Liver (tissue), 9 donors: Measurements from ENCODE around the gene HGS. TPM values are rescaled to one million over a fixed set of nuclear protein-coding genes. Genes with fewer than 3 reads are reported as not detected.
A peak's percentile ranks its signal among the peaks of the same experiment; 100 is the strongest.

Experiments used
- DNase-seq: peaks from one replicate; pipeline ENCODE4 v3.0.0-alpha.2; 2017; ENCODE audit warnings: low spot score
- H3K27ac ChIP-seq, 2 donors: one replicate each; pipeline ENCODE4 v1.7.0; 2013; ENCODE audit warnings: inconsistent platforms in 2 of 2, low read length in 2 of 2, control low read depth in 1 of 2, low read depth in 1 of 2, mild to moderate bottlenecking in 1 of 2
- H3K27me3 ChIP-seq, 4 donors: one replicate each; pipeline versions ENCODE4 v1.6.1 to v1.7.0; 2013; ENCODE audit warnings: low read length in 3 of 4, inconsistent platforms in 1 of 4, mild to moderate bottlenecking in 1 of 4, moderate library complexity in 1 of 4; ENCODE audit not compliant: control insufficient read depth in 4 of 4, insufficient read depth in 4 of 4
- H3K36me3 ChIP-seq, 4 donors: one replicate each; pipeline versions ENCODE4 v1.6.1 to v1.7.0; 2013; ENCODE audit warnings: low read length in 3 of 4, mild to moderate bottlenecking in 3 of 4, low read depth in 1 of 4, moderate library complexity in 1 of 4; ENCODE audit not compliant: control insufficient read depth in 4 of 4, insufficient read depth in 3 of 4
- H3K4me1 ChIP-seq, 4 donors: one replicate each; pipeline versions ENCODE4 v1.6.1 to v1.7.0; 2013; ENCODE audit warnings: low read length in 3 of 4, mild to moderate bottlenecking in 3 of 4, moderate library complexity in 1 of 4; ENCODE audit not compliant: control insufficient read depth in 4 of 4, insufficient read depth in 4 of 4
- H3K4me3 ChIP-seq, 3 donors: one replicate each; pipeline versions ENCODE4 v1.6.1 to v1.7.0; 2013; ENCODE audit warnings: low read length in 3 of 3, control low read depth in 1 of 3, low read depth in 1 of 3, mild to moderate bottlenecking in 1 of 3
- H3K9ac ChIP-seq, 2 donors: one replicate each; pipeline ENCODE4 v1.7.0; 2013; ENCODE audit warnings: low read length in 2 of 2, mild to moderate bottlenecking in 2 of 2, moderate library complexity in 2 of 2, control low read depth in 1 of 2, low read depth in 1 of 2
- H3K9me3 ChIP-seq, 4 donors: one replicate each; pipeline versions ENCODE4 v1.6.1 to v1.7.0; 2013; ENCODE audit warnings: low read length in 3 of 4; ENCODE audit not compliant: control insufficient read depth in 4 of 4
- EGR1 ChIP-seq, 2 donors: IDR thresholded peaks; 2 replicates each; pipeline ENCODE4 v1.6.1; 2016 to 2018; ENCODE audit warnings: antibody characterized with exemption in 2 of 2, low read depth in 2 of 2
- FOXA1 ChIP-seq: IDR thresholded peaks from 2 replicates; pipeline ENCODE4 v1.6.1; 2016; ENCODE audit warnings: antibody characterized with exemption
- FOXA2 ChIP-seq: IDR thresholded peaks from 2 replicates; pipeline ENCODE4 v1.6.1; 2016; ENCODE audit warnings: antibody characterized with exemption
- GABPA ChIP-seq, 2 donors: IDR thresholded peaks in 1 of 2; conservative IDR thresholded peaks in 1 of 2; 2 replicates each; pipeline ENCODE4 v1.6.1; 2016; ENCODE audit warnings: antibody characterized with exemption in 2 of 2, mild to moderate bottlenecking in 1 of 2, moderate library complexity in 1 of 2
- HNF4A ChIP-seq, 2 donors: conservative IDR thresholded peaks; 2 replicates each; pipeline ENCODE4 v1.6.1; 2016; ENCODE audit warnings: antibody characterized with exemption in 2 of 2, mild to moderate bottlenecking in 2 of 2
- HNF4G ChIP-seq: IDR thresholded peaks from 2 replicates; pipeline ENCODE4 v1.6.1; 2016; ENCODE audit warnings: antibody characterized with exemption
- JUND ChIP-seq, 2 donors: IDR thresholded peaks; 2 replicates each; pipeline ENCODE4 v1.6.1; 2016; ENCODE audit warnings: antibody characterized with exemption in 2 of 2
- NR2F2 ChIP-seq: IDR thresholded peaks from 2 replicates; pipeline ENCODE4 v1.6.1; 2016; ENCODE audit warnings: antibody characterized with exemption
- RAD21 ChIP-seq, 2 donors: IDR thresholded peaks; 2 replicates each; pipeline ENCODE4 v1.6.1; 2016; ENCODE audit warnings: antibody characterized with exemption in 2 of 2, mild to moderate bottlenecking in 2 of 2
- RXRA ChIP-seq, 2 donors: IDR thresholded peaks; 2 replicates each; pipeline ENCODE4 v1.6.1; 2017 to 2018; ENCODE audit warnings: antibody characterized with exemption in 2 of 2, mild to moderate bottlenecking in 1 of 2
- SP1 ChIP-seq: IDR thresholded peaks from 2 replicates; pipeline ENCODE4 v1.6.1; 2018; ENCODE audit warnings: antibody characterized with exemption, mild to moderate bottlenecking
- TAF1 ChIP-seq: conservative IDR thresholded peaks from 2 replicates; pipeline ENCODE4 v1.6.1; 2016; ENCODE audit warnings: antibody characterized with exemption, mild to moderate bottlenecking
- YY1 ChIP-seq: IDR thresholded peaks from 2 replicates; pipeline ENCODE4 v1.6.1; 2016; ENCODE audit warnings: antibody characterized with exemption, mild to moderate bottlenecking
- WGBS: extraction: QIAGEN DNeasy Blood & Tissue Kit; methylation state at CpG from one replicate; pipeline ENCODE4 v1.1.7; 2013; 5-methylcytosine and 5-hydroxymethylcytosine counted together
- polyA plus RNA-seq, 2 donors: library from polyadenylated mRNA; stranded (reverse) in 1 of 2; unstranded in 1 of 2; fragments of 200-250 nt in 1 of 2; fragments of >200 nt in 1 of 2; fragmentation: Nextera tagmentation in 1 of 2; extraction: Ambion mirVana in 1 of 2; gene quantifications; one replicate each; pipeline versions ENCODE4 v1.2.1 to v1.2.3, GENCODE V29; 2013 to 2015
- total RNA-seq, 2 donors: library from RNA; depleted of rRNA; stranded (reverse); fragments of >200 nt; gene quantifications; one replicate each; pipeline ENCODE4 v1.2.3, GENCODE V29; 2014
- TF ChIP-seq, protein P1 (sequence below): IDR thresholded peaks from 2 replicates; pipeline ENCODE4 v1.6.1; 2016; ENCODE audit warnings: antibody characterized with exemption
- TF ChIP-seq, protein P2 (sequence below): fragments of 150-350 bp; IDR thresholded peaks from 2 replicates; pipeline ENCODE4 v1.5.1; 2017; ENCODE audit warnings: improper control_type of control experiment, low read depth, low read length; ENCODE audit not compliant: missing input control
- TF ChIP-seq, protein P3 (sequence below): IDR thresholded peaks from 2 replicates; pipeline ENCODE4 v1.6.1; 2016; ENCODE audit warnings: antibody characterized with exemption
- TF ChIP-seq, protein P4 (sequence below): IDR thresholded peaks from 2 replicates; pipeline ENCODE4 v1.6.1; 2016; ENCODE audit warnings: antibody characterized with exemption, mild to moderate bottlenecking
- TF ChIP-seq, protein P5 (sequence below): IDR thresholded peaks from 2 replicates; pipeline ENCODE4 v1.6.1; 2016; ENCODE audit warnings: antibody characterized with exemption
- donor health status: healthy.
- donor health status: healthy.
- donor health status: healthy.
- donor health status: healthy.
- donor health status: healthy.

Gene HGS
- total and polyA plus RNA-seq, 4 donors: 21.8 to 31.6 (median 28.2) TPM

DNA sequence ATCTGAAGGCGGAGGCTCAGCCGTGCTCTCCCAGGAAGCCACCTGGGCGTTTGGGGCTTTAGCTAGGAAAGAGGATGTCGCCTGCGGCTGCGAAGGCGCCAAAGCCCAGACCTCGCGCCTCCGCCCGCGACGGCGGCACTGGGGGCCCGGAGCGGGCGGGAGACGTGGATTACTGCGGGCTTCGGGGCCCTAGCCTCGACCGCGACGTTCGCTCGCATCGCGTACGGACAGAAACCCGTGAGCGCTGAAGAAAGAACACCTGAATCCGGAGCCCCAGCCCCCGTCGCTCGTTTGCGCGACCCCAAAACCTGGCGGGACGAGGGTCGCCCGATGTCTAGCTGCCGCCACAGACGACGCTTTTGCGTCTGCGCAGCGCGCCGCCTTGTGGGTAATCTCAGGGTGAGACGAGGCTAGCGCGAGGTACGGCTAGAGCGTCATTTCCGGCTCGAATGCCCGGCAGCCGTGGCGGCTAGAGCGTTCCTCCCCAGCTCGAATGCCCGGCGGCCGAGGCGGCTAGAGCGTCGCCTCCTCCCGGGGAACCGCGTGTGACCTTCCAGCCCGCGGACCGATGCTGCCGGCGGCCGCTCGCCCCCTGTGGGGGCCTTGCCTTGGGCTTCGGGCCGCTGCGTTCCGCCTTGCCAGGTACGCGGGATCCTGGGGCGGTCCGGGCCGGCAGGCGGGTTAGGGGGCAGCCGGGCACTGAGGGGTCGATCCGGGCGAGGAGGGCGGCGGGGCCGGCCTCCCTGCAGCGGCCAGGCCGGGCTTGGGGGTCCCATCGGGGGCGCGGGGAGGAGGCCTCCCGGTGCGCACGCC is 19.3 kb downstream of the HGS start, which contains the start of gene MRPL12:
TSS of gene MRPL12 (plus strand) at position 434 of the 813 bp plus-strand sequence. CDS start at position 569, 135 bp downstream.
- TF ChIP-seq, protein P1, sequence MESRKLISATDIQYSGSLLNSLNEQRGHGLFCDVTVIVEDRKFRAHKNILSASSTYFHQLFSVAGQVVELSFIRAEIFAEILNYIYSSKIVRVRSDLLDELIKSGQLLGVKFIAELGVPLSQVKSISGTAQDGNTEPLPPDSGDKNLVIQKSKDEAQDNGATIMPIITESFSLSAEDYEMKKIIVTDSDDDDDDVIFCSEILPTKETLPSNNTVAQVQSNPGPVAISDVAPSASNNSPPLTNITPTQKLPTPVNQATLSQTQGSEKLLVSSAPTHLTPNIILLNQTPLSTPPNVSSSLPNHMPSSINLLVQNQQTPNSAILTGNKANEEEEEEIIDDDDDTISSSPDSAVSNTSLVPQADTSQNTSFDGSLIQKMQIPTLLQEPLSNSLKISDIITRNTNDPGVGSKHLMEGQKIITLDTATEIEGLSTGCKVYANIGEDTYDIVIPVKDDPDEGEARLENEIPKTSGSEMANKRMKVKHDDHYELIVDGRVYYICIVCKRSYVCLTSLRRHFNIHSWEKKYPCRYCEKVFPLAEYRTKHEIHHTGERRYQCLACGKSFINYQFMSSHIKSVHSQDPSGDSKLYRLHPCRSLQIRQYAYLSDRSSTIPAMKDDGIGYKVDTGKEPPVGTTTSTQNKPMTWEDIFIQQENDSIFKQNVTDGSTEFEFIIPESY: peak; percentile 98
- peak in 1 of 2 donors; percentile 92 for TF ChIP-seq GABPA (IDR thresholded peaks at IDR 0.05 in 1 of 2, conservative IDR thresholded peaks at IDR 0.05 in 1 of 2)
- TF ChIP-seq, protein P2, sequence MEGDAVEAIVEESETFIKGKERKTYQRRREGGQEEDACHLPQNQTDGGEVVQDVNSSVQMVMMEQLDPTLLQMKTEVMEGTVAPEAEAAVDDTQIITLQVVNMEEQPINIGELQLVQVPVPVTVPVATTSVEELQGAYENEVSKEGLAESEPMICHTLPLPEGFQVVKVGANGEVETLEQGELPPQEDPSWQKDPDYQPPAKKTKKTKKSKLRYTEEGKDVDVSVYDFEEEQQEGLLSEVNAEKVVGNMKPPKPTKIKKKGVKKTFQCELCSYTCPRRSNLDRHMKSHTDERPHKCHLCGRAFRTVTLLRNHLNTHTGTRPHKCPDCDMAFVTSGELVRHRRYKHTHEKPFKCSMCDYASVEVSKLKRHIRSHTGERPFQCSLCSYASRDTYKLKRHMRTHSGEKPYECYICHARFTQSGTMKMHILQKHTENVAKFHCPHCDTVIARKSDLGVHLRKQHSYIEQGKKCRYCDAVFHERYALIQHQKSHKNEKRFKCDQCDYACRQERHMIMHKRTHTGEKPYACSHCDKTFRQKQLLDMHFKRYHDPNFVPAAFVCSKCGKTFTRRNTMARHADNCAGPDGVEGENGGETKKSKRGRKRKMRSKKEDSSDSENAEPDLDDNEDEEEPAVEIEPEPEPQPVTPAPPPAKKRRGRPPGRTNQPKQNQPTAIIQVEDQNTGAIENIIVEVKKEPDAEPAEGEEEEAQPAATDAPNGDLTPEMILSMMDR: peak; percentile 39
- TF ChIP-seq YY1: peak; percentile 78
- TF ChIP-seq RXRA (IDR thresholded peaks at IDR 0.05): peak; percentile 69
- peak; percentile 44 for TF ChIP-seq SP1
- TF ChIP-seq HNF4G: no peak
- TF ChIP-seq RAD21 (IDR thresholded peaks at IDR 0.05): peak in 1 of 2 donors; percentile 26
- peak in 1 of 2 donors; percentile 34 for TF ChIP-seq EGR1 (IDR thresholded peaks at IDR 0.05; ENCODE audit: low read depth in 2 of 2)
- TF ChIP-seq JUND (IDR thresholded peaks at IDR 0.05): no peak
- no peak for TF ChIP-seq HNF4A (conservative IDR thresholded peaks at IDR 0.05)
- TF ChIP-seq, protein P3, sequence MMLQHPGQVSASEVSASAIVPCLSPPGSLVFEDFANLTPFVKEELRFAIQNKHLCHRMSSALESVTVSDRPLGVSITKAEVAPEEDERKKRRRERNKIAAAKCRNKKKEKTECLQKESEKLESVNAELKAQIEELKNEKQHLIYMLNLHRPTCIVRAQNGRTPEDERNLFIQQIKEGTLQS: no peak
- TF ChIP-seq, protein P4, sequence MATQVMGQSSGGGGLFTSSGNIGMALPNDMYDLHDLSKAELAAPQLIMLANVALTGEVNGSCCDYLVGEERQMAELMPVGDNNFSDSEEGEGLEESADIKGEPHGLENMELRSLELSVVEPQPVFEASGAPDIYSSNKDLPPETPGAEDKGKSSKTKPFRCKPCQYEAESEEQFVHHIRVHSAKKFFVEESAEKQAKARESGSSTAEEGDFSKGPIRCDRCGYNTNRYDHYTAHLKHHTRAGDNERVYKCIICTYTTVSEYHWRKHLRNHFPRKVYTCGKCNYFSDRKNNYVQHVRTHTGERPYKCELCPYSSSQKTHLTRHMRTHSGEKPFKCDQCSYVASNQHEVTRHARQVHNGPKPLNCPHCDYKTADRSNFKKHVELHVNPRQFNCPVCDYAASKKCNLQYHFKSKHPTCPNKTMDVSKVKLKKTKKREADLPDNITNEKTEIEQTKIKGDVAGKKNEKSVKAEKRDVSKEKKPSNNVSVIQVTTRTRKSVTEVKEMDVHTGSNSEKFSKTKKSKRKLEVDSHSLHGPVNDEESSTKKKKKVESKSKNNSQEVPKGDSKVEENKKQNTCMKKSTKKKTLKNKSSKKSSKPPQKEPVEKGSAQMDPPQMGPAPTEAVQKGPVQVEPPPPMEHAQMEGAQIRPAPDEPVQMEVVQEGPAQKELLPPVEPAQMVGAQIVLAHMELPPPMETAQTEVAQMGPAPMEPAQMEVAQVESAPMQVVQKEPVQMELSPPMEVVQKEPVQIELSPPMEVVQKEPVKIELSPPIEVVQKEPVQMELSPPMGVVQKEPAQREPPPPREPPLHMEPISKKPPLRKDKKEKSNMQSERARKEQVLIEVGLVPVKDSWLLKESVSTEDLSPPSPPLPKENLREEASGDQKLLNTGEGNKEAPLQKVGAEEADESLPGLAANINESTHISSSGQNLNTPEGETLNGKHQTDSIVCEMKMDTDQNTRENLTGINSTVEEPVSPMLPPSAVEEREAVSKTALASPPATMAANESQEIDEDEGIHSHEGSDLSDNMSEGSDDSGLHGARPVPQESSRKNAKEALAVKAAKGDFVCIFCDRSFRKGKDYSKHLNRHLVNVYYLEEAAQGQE: no peak
- no peak for TF ChIP-seq FOXA2
- TF ChIP-seq FOXA1: no peak
- TF ChIP-seq TAF1: peak; percentile 62
- TF ChIP-seq NR2F2: no peak
- TF ChIP-seq, protein P5, sequence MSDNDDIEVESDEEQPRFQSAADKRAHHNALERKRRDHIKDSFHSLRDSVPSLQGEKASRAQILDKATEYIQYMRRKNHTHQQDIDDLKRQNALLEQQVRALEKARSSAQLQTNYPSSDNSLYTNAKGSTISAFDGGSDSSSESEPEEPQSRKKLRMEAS: peak; percentile 58

More for the DNA sequence above, 19.3 kb downstream of the HGS start, which contains the start of gene MRPL12:
- Histone ChIP-seq H3K4me1 (peaks cover 7 to 41% (median 30%) of the 10 kb centered on the region in 4 donors), H3K27me3 (no peaks in the 10 kb centered on the region), H3K9ac (peak within 1 kb of the TSS; percentile 48 to 89), H3K36me3 (peaks cover 13 to 47% (median 17%) of the 10 kb centered on the region in 4 donors), H3K9me3 (no peaks in the 10 kb centered on the region), H3K4me3 (peak within 1 kb of the TSS; percentile 56 to 96 (median 89)), H3K27ac (peak within 1 kb of the TSS; percentile 85 to 95)
- peak; percentile 92 for DNase-seq
- WGBS: under 1% methylated on average over 102 of the region's 102 CpGs
